HUES48 (cell line): Measurements from ENCODE around the gene ZNF205.

Source experiments
- H3K27ac ChIP-seq: one replicate; pipeline ENCODE4 v1.7.0; 2013; ENCODE audit warnings: low read depth, low read length, inconsistent platforms
- H3K27me3 ChIP-seq: 2 replicates; pipeline ENCODE4 v1.6.1; 2013; ENCODE audit warnings: mild to moderate bottlenecking, low read length; ENCODE audit not compliant: control insufficient read depth, insufficient read depth
- H3K36me3 ChIP-seq: 2 replicates; pipeline ENCODE4 v1.6.1; 2013; ENCODE audit warnings: low read length; ENCODE audit not compliant: control insufficient read depth, insufficient read depth
- H3K4me1 ChIP-seq: 2 replicates; pipeline ENCODE4 v1.6.1; 2013; ENCODE audit warnings: mild to moderate bottlenecking, low read length; ENCODE audit not compliant: control insufficient read depth, insufficient read depth
- H3K4me3 ChIP-seq: 2 replicates; pipeline ENCODE4 v1.5.1; 2013; ENCODE audit warnings: mild to moderate bottlenecking, low read depth, low read length
- H3K9ac ChIP-seq: 2 replicates; pipeline ENCODE4 v1.6.1; 2013; ENCODE audit warnings: mild to moderate bottlenecking, low read depth, low read length, moderate library complexity
- H3K9me3 ChIP-seq: 2 replicates; pipeline ENCODE4 v1.6.1; 2013; ENCODE audit warnings: low read length; ENCODE audit not compliant: control insufficient read depth, insufficient read depth

Gene ZNF205

GRCh38 chr16:3095869-3096268 is 16.5 kb upstream of the ZNF205 start:
- H3K9ac ChIP-seq: no peak overlapping the region
- no peak overlapping the region for H3K4me3 ChIP-seq
- H3K4me1 ChIP-seq: peaks cover 26% of the 10 kb centered on the region
- H3K36me3 ChIP-seq: peaks cover 47% of the 10 kb centered on the region
- H3K27me3 ChIP-seq: no peaks in the 10 kb centered on the region
- H3K27ac ChIP-seq: peak overlapping the region; percentile 41
- H3K9me3 ChIP-seq: no peaks in the 10 kb centered on the region

GRCh38 chr16:3096362-3096761 is 16.0 kb upstream of the ZNF205 start:
- Histone ChIP-seq H3K9ac (no peak overlapping the region), H3K27ac (peak overlapping the region; percentile 41), H3K4me1 (peaks cover 29% of the 10 kb centered on the region)

GRCh38 chr16:3097266-3097665 is 15.1 kb upstream of the ZNF205 start:
- H3K9ac ChIP-seq: peak overlapping the region; percentile 88
- peak overlapping the region; percentile 96 for H3K27ac ChIP-seq
- H3K4me3 ChIP-seq: peak overlapping the region; percentile 76
- H3K4me1 ChIP-seq: peaks cover 29% of the 10 kb centered on the region
- H3K27me3 ChIP-seq: no peaks in the 10 kb centered on the region
- H3K36me3 ChIP-seq: peaks cover 33% of the 10 kb centered on the region
- no peaks in the 10 kb centered on the region for H3K9me3 ChIP-seq

More at GRCh38 chr16:3096362-3096761, 16.0 kb upstream of the ZNF205 start:
- no peak overlapping the region for H3K4me3 ChIP-seq
- H3K36me3 ChIP-seq: peaks cover 42% of the 10 kb centered on the region
- no peaks in the 10 kb centered on the region for H3K27me3 ChIP-seq
- H3K9me3 ChIP-seq: no peaks in the 10 kb centered on the region

- peak within 1 kb of the TSS; percentile 76 for H3K4me3 ChIP-seq
- no peaks in the 10 kb centered on the region for H3K27me3 ChIP-seq
- H3K9me3 ChIP-seq: no peaks in the 10 kb centered on the region
- peaks cover 23% of the 10 kb centered on the region for H3K36me3 ChIP-seq
- peak within 1 kb of the TSS; percentile 88 for H3K9ac ChIP-seq
- peak within 1 kb of the TSS; percentile 96 for H3K27ac ChIP-seq
- H3K4me1 ChIP-seq: peaks cover 29% of the 10 kb centered on the region
Observed at GRCh38 chr16:3098459-3099394, 13.7 kb upstream of the ZNF205 start, which contains the start of gene ZSCAN10. TSS of gene ZSCAN10 (minus strand) at chr16:3099294. CDS start at chr16:3092937, 6,357 bp downstream.

- no peaks in the 10 kb centered on the region for H3K27me3 ChIP-seq
- H3K9me3 ChIP-seq: no peaks in the 10 kb centered on the region
- peak overlapping the region; percentile 76 for H3K4me3 ChIP-seq
- peaks cover 29% of the 10 kb centered on the region for H3K4me1 ChIP-seq
- peak overlapping the region; percentile 96 for H3K27ac ChIP-seq
- H3K9ac ChIP-seq: peak overlapping the region; percentile 88
- peaks cover 17% of the 10 kb centered on the region for H3K36me3 ChIP-seq
Observed at GRCh38 chr16:3099395-3099731, 13.0 kb upstream of the ZNF205 start.

GRCh38 chr16:3099732-3100499 is 12.5 kb upstream of the ZNF205 start:
- H3K27ac ChIP-seq: peak overlapping the region; percentile 96
- peaks cover 29% of the 10 kb centered on the region for H3K4me1 ChIP-seq
- peak overlapping the region; percentile 88 for H3K9ac ChIP-seq
- H3K36me3 ChIP-seq: peaks cover 14% of the 10 kb centered on the region
- H3K4me3 ChIP-seq: peak overlapping the region; percentile 76
- H3K27me3 ChIP-seq: no peaks in the 10 kb centered on the region
- H3K9me3 ChIP-seq: no peaks in the 10 kb centered on the region

- H3K9ac ChIP-seq: no peak overlapping the region
- peak overlapping the region; percentile 36 for H3K27ac ChIP-seq
- H3K4me1 ChIP-seq: peaks cover 32% of the 10 kb centered on the region
- no peak overlapping the region for H3K4me3 ChIP-seq
- H3K9me3 ChIP-seq: no peaks in the 10 kb centered on the region
- peaks cover 9% of the 10 kb centered on the region for H3K36me3 ChIP-seq
- no peaks in the 10 kb centered on the region for H3K27me3 ChIP-seq
Observed at GRCh38 chr16:3101018-3101840, 11.2 kb upstream of the ZNF205 start.

- Histone ChIP-seq H3K27me3 (no peaks in the 10 kb centered on the region), H3K4me1 (peaks cover 27% of the 10 kb centered on the region), H3K36me3 (peaks cover 2% of the 10 kb centered on the region), H3K9me3 (no peaks in the 10 kb centered on the region), H3K4me3 (no peak overlapping the region), H3K9ac (0 out of 2 replicates have a peak overlapping the region, but pooled peaks have one; percentile 3), H3K27ac (peak overlapping the region; percentile 82)
Observed at GRCh38 chr16:3101841-3102470, 10.4 kb upstream of the ZNF205 start.

GRCh38 chr16:3106205-3106928 is 6.0 kb upstream of the ZNF205 start:
- Histone ChIP-seq H3K9me3 (no peaks in the 10 kb centered on the region), H3K4me3 (peak overlapping the region; percentile 77), H3K27me3 (no peaks in the 10 kb centered on the region), H3K4me1 (peaks cover 6% of the 10 kb centered on the region), H3K27ac (peak overlapping the region; percentile 87), H3K36me3 (no peaks in the 10 kb centered on the region), H3K9ac (peak overlapping the region; percentile 81)
